A549 (cell line): ENCODE measurements around the gene NCLN. TPM values are rescaled to one million over a fixed set of nuclear protein-coding genes. Genes with fewer than 3 reads are reported as not detected.

Experiments
- ATAC-seq, 2 experiments: fragments of 200-7000 bp in 1 of 2; fragments of >200 bp in 1 of 2; cut with Nextera tagmentation in 1 of 2; cut with Tn5 transposase in 1 of 2; 3 replicates each; pipeline versions ENCODE4 v1.8.0 to v1.9.1; 2018 to 2020; ENCODE audit warnings: mild to moderate bottlenecking in 1 of 2, moderate library complexity in 1 of 2
- CTCF ChIA-PET: fragments of 300-600 bp; sonication (Branson Sonifier 250); formaldehyde crosslinking; extraction: SDS; loops from one replicate; lab custom pipeline; 2021; ENCODE audit warnings: antibody characterized with exemption, inconsistent platforms; lab: Yijun Ruan, JAX
- POLR2A ChIA-PET: fragments of 350-600 bp; formaldehyde crosslinking; extraction: SDS; loops from one replicate; lab custom pipeline; 2021; ENCODE audit warnings: antibody characterized with exemption, inconsistent platforms; lab: Yijun Ruan, JAX
- DNase-seq, 2 experiments: peaks; one replicate each; pipeline versions ENCODE4 v3.0.0 to v3.0.0-alpha.2; 2011 to 2016; ENCODE audit warnings: low read depth in 1 of 2, low spot score in 1 of 2
- FAIRE-seq: peaks from 2 replicates; lab custom pipeline; 2011; peaks lifted over from hg19 to GRCh38; lab: Jason Lieb, UNC
- H3K27ac ChIP-seq, 2 experiments: fragments of >200 bp; sonication (Bioruptor Twin); formaldehyde crosslinking; 3 replicates each; pipeline ENCODE4 v1.5.1; 2016 to 2017
- H3K4me1 ChIP-seq: fragments of >200 bp; sonication (Bioruptor Twin); formaldehyde crosslinking; 3 replicates; pipeline ENCODE4 v1.6.1; 2016
- H3K4me2 ChIP-seq: fragments of >200 bp; sonication (Bioruptor Twin); formaldehyde crosslinking; 3 replicates; pipeline ENCODE4 v1.6.1; 2016
- H3K4me3 ChIP-seq: fragments of >200 bp; sonication (Bioruptor Twin); formaldehyde crosslinking; 3 replicates; pipeline ENCODE4 v1.5.1; 2016
- H3K9me3 ChIP-seq: fragments of >200 bp; sonication (Bioruptor Twin); formaldehyde crosslinking; 3 replicates; pipeline ENCODE4 v1.6.1; 2016
- CHD2 ChIP-seq: fragments of 150-350 bp; IDR thresholded peaks from 2 replicates; pipeline ENCODE4 v1.6.1; 2014; ENCODE audit warnings: low read length; ENCODE audit not compliant: partially characterized antibody
- CHD4 ChIP-seq: fragments of 200-600 bp; sonication (generic); IDR thresholded peaks from 2 replicates; pipeline ENCODE4 v1.6.1; 2016; ENCODE audit warnings: antibody characterized with exemption, mild to moderate bottlenecking, borderline replicate concordance
- E2F6 ChIP-seq: IDR thresholded peaks from 2 replicates; pipeline ENCODE4 v1.6.1; 2012; ENCODE audit warnings: low read depth, borderline replicate concordance
- EHMT2 ChIP-seq: fragments of 200-600 bp; sonication (generic); IDR thresholded peaks from 2 replicates; pipeline ENCODE4 v1.6.1; 2016; ENCODE audit warnings: antibody characterized with exemption, low read depth, mild to moderate bottlenecking, moderate library complexity
- EP300 ChIP-seq, 2 experiments: fragments of >200 bp; sonication (Bioruptor Twin); formaldehyde crosslinking; IDR thresholded peaks; 2 replicates in 1 of 2; 3 replicates in 1 of 2; pipeline ENCODE4 v1.6.1; 2016 to 2017
- ESRRA ChIP-seq: fragments of 150-350 bp; IDR thresholded peaks from 2 replicates; pipeline ENCODE4 v1.6.1; 2014; ENCODE audit warnings: mild to moderate bottlenecking, low read length, borderline replicate concordance
- FOSL2 ChIP-seq, 2 experiments: fragments of 450-650 bp in 1 of 2; fragments of >200 bp in 1 of 2; sonication (Bioruptor Twin) in 1 of 2; formaldehyde crosslinking; IDR thresholded peaks; 2 replicates each; pipeline versions ENCODE4 v1.5.0 to v1.6.1; 2016 to 2020; ENCODE audit warnings: mild to moderate bottlenecking in 1 of 2, moderate library complexity in 1 of 2
- GATA3 ChIP-seq: IDR thresholded peaks from 2 replicates; pipeline ENCODE4 v1.6.1; 2012; ENCODE audit warnings: borderline replicate concordance
- HDAC2 ChIP-seq: fragments of 200-600 bp; sonication (generic); IDR thresholded peaks from 2 replicates; pipeline ENCODE4 v1.6.1; 2016
- HEYL ChIP-seq: fragments of 250-450 bp; sonication (Bioruptor Pico); IDR thresholded peaks from 2 replicates; pipeline ENCODE4 v1.8.0; 2021; ENCODE audit warnings: mild to moderate bottlenecking, moderate library complexity
- HOXA7 ChIP-seq: fragments of 250-450 bp; sonication (Bioruptor Pico); IDR thresholded peaks from 2 replicates; pipeline ENCODE4 v1.5.0; 2020; ENCODE audit warnings: mild to moderate bottlenecking, moderate library complexity
- JUNB ChIP-seq: fragments of >200 bp; sonication (Bioruptor Twin); formaldehyde crosslinking; IDR thresholded peaks from 2 replicates; pipeline ENCODE4 v1.6.1; 2016
- MAFK ChIP-seq: fragments of 450-650 bp; IDR thresholded peaks from 2 replicates; pipeline ENCODE4 v1.6.1; 2014; ENCODE audit not compliant: partially characterized antibody
- NFE2L2 ChIP-seq: fragments of 150-350 bp; conservative IDR thresholded peaks from 2 replicates; pipeline ENCODE4 v1.6.1; 2014; ENCODE audit warnings: low read length
- NR3C1 ChIP-seq: fragments of >200 bp; sonication (Bioruptor Twin); formaldehyde crosslinking; IDR thresholded peaks from 3 replicates; pipeline ENCODE4 v1.6.1; 2017
- POLR2A ChIP-seq: IDR thresholded peaks from 2 replicates; pipeline ENCODE4 v1.6.1; 2012; ENCODE audit warnings: mild to moderate bottlenecking, low read length
- RARB ChIP-seq: fragments of 250-450 bp; sonication (Bioruptor Pico); IDR thresholded peaks from 2 replicates; pipeline ENCODE4 v1.8.0; 2021; ENCODE audit warnings: mild to moderate bottlenecking, moderate library complexity
- RCOR1 ChIP-seq: fragments of 150-350 bp; IDR thresholded peaks from 2 replicates; pipeline ENCODE4 v1.6.1; 2014; ENCODE audit warnings: antibody characterized with exemption, low read length, low read depth
- SMC3 ChIP-seq: fragments of >200 bp; sonication (Bioruptor Twin); formaldehyde crosslinking; IDR thresholded peaks from 3 replicates; pipeline ENCODE4 v1.6.1; 2018; ENCODE audit warnings: inconsistent platforms
- ZSCAN20 ChIP-seq: fragments of 250-450 bp; sonication (Bioruptor Pico); IDR thresholded peaks from 2 replicates; pipeline ENCODE4 v1.8.0; 2022; ENCODE audit warnings: mild to moderate bottlenecking, moderate library complexity
- WGBS: methylation state at CpG from one replicate; pipeline ENCODE4 v1.1.6; 2017; ENCODE audit errors: missing lambda C conversion rate; 5-methylcytosine and 5-hydroxymethylcytosine counted together
- polyA plus RNA-seq, 4 experiments: library from polyadenylated mRNA; depleted of rRNA in 3 of 4; stranded (reverse); fragments of >200 nt; fragmentation: RNase III in 1 of 4; extraction: RNeasy Plus Mini Kit Qiagen cat#74134 plus additional on column Dnase treatment in 1 of 4; gene quantifications; 2 replicates in 3 of 4; 3 replicates in 1 of 4; pipeline ENCODE4 v1.2.3, GENCODE V29; 2011 to 2017

The NCLN gene
- polyA plus RNA-seq, 2 of the 4 experiments (the other 2 are of a cell fraction): 22.8 to 58.5 TPM

- Histone ChIP-seq H3K4me2 (no peak overlapping the region), H3K4me1 (no peaks in the 10 kb centered on the region), H3K27ac (no peak overlapping the region), H3K9me3 (0 out of 3 replicates have a peak, but pooled peaks cover 5% of the 10 kb centered on the region), H3K4me3 (no peak overlapping the region)
- FAIRE-seq (no peak), ATAC-seq (no peak), DNase-seq (no peak)
- 42% methylated on average over 8 of the region's 8 CpGs for WGBS
- ChIA-PET CTCF (interaction anchor here (0.6 to 1.5 kb wide), 2 partner anchors 13 to 28 kb away, joined by 3 to 6 read pairs; no protein-coding TSS in a partner anchor), POLR2A (no interaction called here)
- TF ChIP-seq RARB (CRISPR knock-in tag): no peak
- TF ChIP-seq NFE2L2: no peak
- no peak for TF ChIP-seq EHMT2
- no peak for TF ChIP-seq HDAC2
- no peak for TF ChIP-seq NR3C1
- TF ChIP-seq GATA3: no peak
- no peak for TF ChIP-seq HOXA7 (CRISPR knock-in tag)
- TF ChIP-seq EP300 (IDR thresholded peaks at IDR 0.05): no peak
- no peak for TF ChIP-seq CHD4
Observed at GRCh38 chr19:3251229-3251628, 65.5 kb downstream of the NCLN start.

- POLR2A ChIA-PET: no interaction called here
- no peak for ATAC-seq
- no peak for DNase-seq
- CTCF ChIA-PET: interaction anchor here (2.0 kb wide), 1 partner anchor 10 kb away, joined by 5 read pairs; no protein-coding TSS in a partner anchor
- Histone ChIP-seq H3K4me3 (no peak overlapping the region), H3K4me2 (no peak overlapping the region), H3K9me3 (0 out of 3 replicates have a peak, but pooled peaks cover 5% of the 10 kb centered on the region), H3K4me1 (no peaks in the 10 kb centered on the region)
- 46% methylated on average over 2 of the region's 2 CpGs for WGBS
- no peak for TF ChIP-seq NR3C1
- TF ChIP-seq, all 56 proteins: peak for 0
- no peak for FAIRE-seq
- no peak overlapping the region for H3K27ac ChIP-seq
Observed at GRCh38 chr19:3252650-3253049, 66.9 kb downstream of the NCLN start.

- DNase-seq: peak in 1 of 2 experiments; percentile 65
- Histone ChIP-seq H3K4me3 (no peak overlapping the region), H3K4me2 (no peak overlapping the region), H3K9me3 (0 out of 3 replicates have a peak, but pooled peaks cover 5% of the 10 kb centered on the region), H3K4me1 (no peaks in the 10 kb centered on the region), H3K27ac (no peak overlapping the region)
- CTCF ChIA-PET: interaction anchor here (1.2 to 2.0 kb wide), 2 partner anchors 10 to 20 kb away, joined by 4 to 5 read pairs; no protein-coding TSS in a partner anchor
- no peak for ATAC-seq
- TF ChIP-seq JUNB (no peak), POLR2A (no peak)
- POLR2A ChIA-PET: no interaction called here
- WGBS: 12% methylated on average over 3 of the region's 3 CpGs
- FAIRE-seq: no peak
Observed at GRCh38 chr19:3253270-3253669, 67.5 kb downstream of the NCLN start.

GRCh38 chr19:3254520-3254919, 68.8 kb downstream of the NCLN start:
- H3K4me3 ChIP-seq: no peak overlapping the region
- H3K4me1 ChIP-seq: no peaks in the 10 kb centered on the region
- FAIRE-seq (no peak), ATAC-seq (no peak), DNase-seq (no peak)
- CTCF ChIA-PET: interaction anchor here (1.2 to 2.0 kb wide), 2 partner anchors 12 to 19 kb away, joined by 4 to 5 read pairs; no protein-coding TSS in a partner anchor
- H3K4me2 ChIP-seq: no peak overlapping the region
- POLR2A ChIA-PET: no interaction called here
- H3K27ac ChIP-seq: no peak overlapping the region
- 0 out of 3 replicates have a peak, but pooled peaks cover 5% of the 10 kb centered on the region for H3K9me3 ChIP-seq
- no peak for TF ChIP-seq CHD2
- no peak for TF ChIP-seq EHMT2
- TF ChIP-seq MAFK: no peak

- POLR2A ChIA-PET: no interaction called here
- CTCF ChIA-PET: no interaction called here
- DNase-seq: no peak
- ATAC-seq: no peak
- FAIRE-seq: no peak
- 47% methylated on average over 8 of the region's 8 CpGs for WGBS
- TF ChIP-seq CHD2: no peak
- TF ChIP-seq RCOR1: no peak
- TF ChIP-seq JUNB: no peak
- no peak for TF ChIP-seq SMC3
- TF ChIP-seq ZSCAN20 (CRISPR knock-in tag): no peak
- TF ChIP-seq ESRRA: no peak
- TF ChIP-seq GATA3: no peak
- TF ChIP-seq HEYL (CRISPR knock-in tag): no peak
- no peak for TF ChIP-seq FOSL2 (IDR thresholded peaks at IDR 0.05)
- TF ChIP-seq FOSL2 (CRISPR knock-in tag; IDR thresholded peaks at IDR 0.05): no peak
- no peak for TF ChIP-seq RARB (CRISPR knock-in tag)
- no peak for TF ChIP-seq E2F6
- H3K9me3 ChIP-seq: 0 out of 3 replicates have a peak, but pooled peaks cover 5% of the 10 kb centered on the region
- H3K4me2 ChIP-seq: no peak overlapping the region
- no peak overlapping the region for H3K27ac ChIP-seq
- no peaks in the 10 kb centered on the region for H3K4me1 ChIP-seq
- H3K4me3 ChIP-seq: no peak overlapping the region
Observed at GRCh38 chr19:3257071-3257470, 71.3 kb downstream of the NCLN start.
